Ishikawa (cell line): Measurements from ENCODE around the gene MLLT10.

ENCODE experiments used
- CEBPB ChIP-seq: IDR thresholded peaks from 2 replicates; pipeline ENCODE4 v1.6.1; 2012
- CREB1 ChIP-seq: IDR thresholded peaks from 2 replicates; pipeline ENCODE4 v1.6.1; 2012; ENCODE audit warnings: low read depth
- EGR1 ChIP-seq: IDR thresholded peaks from 2 replicates; pipeline ENCODE4 v1.6.1; 2012
- EP300 ChIP-seq: IDR thresholded peaks from 2 replicates; pipeline ENCODE4 v1.6.1; 2012; ENCODE audit warnings: borderline replicate concordance
- FOXM1 ChIP-seq: IDR thresholded peaks from 2 replicates; pipeline ENCODE4 v1.6.1; 2012; ENCODE audit warnings: low read depth, borderline replicate concordance
- MAX ChIP-seq: IDR thresholded peaks from 2 replicates; pipeline ENCODE4 v1.6.1; 2012
- NFIC ChIP-seq: IDR thresholded peaks from 2 replicates; pipeline ENCODE4 v1.6.1; 2012
- RAD21 ChIP-seq: IDR thresholded peaks from 2 replicates; pipeline ENCODE4 v1.6.1; 2012; ENCODE audit warnings: low read depth
- REST ChIP-seq: IDR thresholded peaks from 2 replicates; pipeline ENCODE4 v1.6.1; 2012; ENCODE audit warnings: low read depth, mild to moderate bottlenecking
- TAF1 ChIP-seq: IDR thresholded peaks from 2 replicates; pipeline ENCODE4 v1.6.1; 2012; ENCODE audit warnings: low read depth, mild to moderate bottlenecking
- TCF12 ChIP-seq: IDR thresholded peaks from 2 replicates; pipeline ENCODE4 v1.6.1; 2012; ENCODE audit warnings: low read depth
- TEAD4 ChIP-seq: IDR thresholded peaks from 2 replicates; pipeline ENCODE4 v1.6.1; 2012
- YY1 ChIP-seq: IDR thresholded peaks from 2 replicates; pipeline ENCODE4 v1.6.1; 2012; ENCODE audit warnings: low read depth
- ZBTB7A ChIP-seq: IDR thresholded peaks from 2 replicates; pipeline ENCODE4 v1.6.1; 2012; ENCODE audit warnings: low read depth
- TF ChIP-seq, protein P1 (sequence below): IDR thresholded peaks from 2 replicates; pipeline ENCODE4 v1.6.1; 2012

Gene MLLT10

GRCh38 chr10:21519397-21519933 is 14.6 kb upstream of the MLLT10 start:
- TF ChIP-seq FOXM1, result no peak
- TF ChIP-seq YY1, result no peak
- TF ChIP-seq REST, result no peak
- no peak for TF ChIP-seq ZBTB7A

DNA sequence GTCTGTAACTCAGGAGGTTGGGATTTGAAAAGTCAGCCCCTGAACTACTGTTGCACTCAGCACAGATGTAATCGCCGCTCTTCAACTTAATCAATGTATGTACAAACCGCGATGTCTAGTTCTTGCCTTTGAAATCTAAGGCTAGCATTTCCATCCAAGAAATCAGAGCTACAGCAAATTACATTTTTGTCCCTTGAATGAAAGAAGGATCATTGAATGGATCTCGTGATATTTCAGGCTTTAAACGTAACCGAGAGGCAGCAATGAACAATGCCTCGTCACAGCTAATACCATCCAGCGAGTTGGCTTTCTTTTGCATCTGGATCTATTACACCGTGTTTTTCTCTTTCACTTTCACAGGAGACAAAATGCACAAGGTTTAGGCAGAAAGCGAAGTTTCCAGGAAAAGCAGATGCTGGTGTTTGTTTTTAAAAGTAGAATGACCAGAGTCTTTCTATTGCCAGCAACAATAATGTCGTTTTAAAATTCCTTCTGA is 14.0 kb upstream of the MLLT10 start:
- TF ChIP-seq EGR1, result no peak
- no peak for TF ChIP-seq TEAD4
- TF ChIP-seq TCF12, result no peak
- no peak for TF ChIP-seq NFIC
- TF ChIP-seq FOXM1, result no peak
- no peak for TF ChIP-seq YY1
- TF ChIP-seq TAF1, result no peak
- TF ChIP-seq CEBPB, result no peak
- TF ChIP-seq RAD21, result no peak
- TF ChIP-seq, protein P1, sequence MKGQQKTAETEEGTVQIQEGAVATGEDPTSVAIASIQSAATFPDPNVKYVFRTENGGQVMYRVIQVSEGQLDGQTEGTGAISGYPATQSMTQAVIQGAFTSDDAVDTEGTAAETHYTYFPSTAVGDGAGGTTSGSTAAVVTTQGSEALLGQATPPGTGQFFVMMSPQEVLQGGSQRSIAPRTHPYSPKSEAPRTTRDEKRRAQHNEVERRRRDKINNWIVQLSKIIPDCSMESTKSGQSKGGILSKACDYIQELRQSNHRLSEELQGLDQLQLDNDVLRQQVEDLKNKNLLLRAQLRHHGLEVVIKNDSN, result no peak
- no peak for TF ChIP-seq REST
- TF ChIP-seq EP300, result no peak
- no peak for TF ChIP-seq CREB1
- TF ChIP-seq ZBTB7A, result no peak
- no peak for TF ChIP-seq MAX

GRCh38 chr10:21520509-21520908 is 13.5 kb upstream of the MLLT10 start:
- no peak for TF ChIP-seq EGR1
- no peak for TF ChIP-seq MAX
- TF ChIP-seq TAF1, result no peak
- TF ChIP-seq TEAD4, result no peak

- TF ChIP-seq FOXM1 (no peak), RAD21 (no peak), MAX (no peak), TCF12 (no peak), REST (no peak), TAF1 (no peak), EP300 (no peak), NFIC (no peak), CEBPB (no peak), TEAD4 (no peak), CREB1 (no peak), EGR1 (no peak), ZBTB7A (no peak), YY1 (no peak)
- TF ChIP-seq, protein P1, result no peak
Measured at GRCh38 chr10:21520949-21521348, 13.1 kb upstream of the MLLT10 start.
